SK-N-SH (cell line): ENCODE results near the gene ZPBP2.
"Not testable (repeated sequence)": the region's sequence is repeated elsewhere in the genome, so short reads cannot be mapped to it uniquely, and the experiment has no call there.

Source experiments
- CTCF ChIP-seq: fragments of 200-600 bp; sonication (generic); IDR thresholded peaks from 2 replicates; pipeline ENCODE4 v1.6.1; 2017; ENCODE audit warnings: antibody characterized with exemption, mild to moderate bottlenecking, moderate library complexity
- GABPA ChIP-seq: IDR thresholded peaks from 2 replicates; pipeline ENCODE4 v1.4.0; 2012; ENCODE audit warnings: low read depth, mild to moderate bottlenecking

GRCh38 chr17:39902027-39902426, 34.0 kb downstream of the ZPBP2 start:
- not testable (repeated sequence) for TF ChIP-seq CTCF, GABPA
